Thoracic aorta (tissue), 2 donors: Measurements from ENCODE around the gene PLEKHM2. TPM values are rescaled to one million over a fixed set of nuclear protein-coding genes. Genes with fewer than 3 reads are reported as not detected.
A peak's percentile ranks its signal among the peaks of the same experiment; 100 is the strongest.

Experiments
- ATAC-seq: fragments of 150-250 bp; one replicate; pipeline ENCODE4 v1.8.0; 2017; ENCODE audit warnings: low read depth; ENCODE audit not compliant: insufficient number of reproducible peaks, low FRiP score
- DNase-seq: peaks from one replicate; pipeline ENCODE4 v3.0.0-alpha.2; 2020; ENCODE audit warnings: low spot score
- H3K27ac ChIP-seq, 2 donors: fragments of 200-600 bp; sonication (generic); 1 replicate in 1 of 2; 2 replicates in 1 of 2; pipeline ENCODE4 v1.5.1; 2016; ENCODE audit warnings: mild to moderate bottlenecking in 2 of 2, moderate library complexity in 2 of 2
- H3K27me3 ChIP-seq: fragments of 200-600 bp; sonication (generic); replicated peaks from 2 replicates; pipeline ENCODE4 v1.6.0; 2016; ENCODE audit warnings: mild to moderate bottlenecking; ENCODE audit not compliant: insufficient read depth
- H3K36me3 ChIP-seq: fragments of 200-600 bp; sonication (generic); one replicate; pipeline ENCODE4 v1.5.1; 2016
- H3K4me1 ChIP-seq, 2 donors: fragments of 200-600 bp; sonication (generic); 1 replicate in 1 of 2; 2 replicates in 1 of 2; pipeline versions ENCODE4 v1.5.1 to v1.6.0; 2016; ENCODE audit warnings: low read depth in 2 of 2, mild to moderate bottlenecking in 1 of 2; ENCODE audit not compliant: control insufficient read depth in 1 of 2
- H3K4me3 ChIP-seq: fragments of 200-600 bp; sonication (generic); 2 replicates; pipeline ENCODE4 v1.5.1; 2016; ENCODE audit warnings: mild to moderate bottlenecking
- H3K9me3 ChIP-seq: fragments of 200-600 bp; sonication (generic); 2 replicates; pipeline ENCODE4 v1.5.1; 2016
- CTCF ChIP-seq: fragments of 200-600 bp; sonication (generic); IDR thresholded peaks from one replicate; pipeline ENCODE4 v1.5.1; 2019; ENCODE audit warnings: antibody characterized with exemption
- total RNA-seq, 2 donors: library from RNA; depleted of rRNA; stranded (reverse); fragments of >200 nt; gene quantifications; one replicate each; pipeline versions ENCODE4 v1.1.0 to v1.2.3, GENCODE V29; 2016

The PLEKHM2 gene
- total RNA-seq, 2 donors from 2014 or later = 53.7 to 74.6 TPM

GRCh38 chr1:15685820-15686219 is 1.7 kb downstream of the PLEKHM2 start:
- peak overlapping the region; percentile 76 for H3K4me3 ChIP-seq
- TF ChIP-seq CTCF = no peak
- ATAC-seq = no peak
- no peaks in the 10 kb centered on the region for H3K27me3 ChIP-seq
- H3K36me3 ChIP-seq = no peaks in the 10 kb centered on the region
- DNase-seq = no peak
- H3K4me1 ChIP-seq = peaks cover 16 to 43% of the 10 kb centered on the region in 2 donors
- H3K9me3 ChIP-seq = no peaks in the 10 kb centered on the region
- peak overlapping the region; percentile 20 to 71 for H3K27ac ChIP-seq

GRCh38 chr1:15687446-15687845 is 3.3 kb downstream of the PLEKHM2 start:
- DNase-seq (no peak), ATAC-seq (no peak)
- Histone ChIP-seq H3K36me3 (no peaks in the 10 kb centered on the region), H3K27ac (no peak overlapping the region), H3K4me3 (no peak overlapping the region), H3K4me1 (peaks cover 24 to 51% of the 10 kb centered on the region in 2 donors), H3K27me3 (no peaks in the 10 kb centered on the region), H3K9me3 (no peaks in the 10 kb centered on the region)
- no peak for TF ChIP-seq CTCF

GRCh38 chr1:15690317-15690716 is 6.2 kb downstream of the PLEKHM2 start:
- peaks cover 22 to 60% of the 10 kb centered on the region in 2 donors for H3K4me1 ChIP-seq
- H3K4me3 ChIP-seq = no peak overlapping the region
- H3K27ac ChIP-seq = no peak overlapping the region
- H3K27me3 ChIP-seq = no peaks in the 10 kb centered on the region
- DNase-seq (no peak), ATAC-seq (no peak)
- TF ChIP-seq CTCF = no peak
- H3K9me3 ChIP-seq = no peaks in the 10 kb centered on the region
- no peaks in the 10 kb centered on the region for H3K36me3 ChIP-seq

- Histone ChIP-seq H3K27ac (peak overlapping the region; percentile 34 to 60), H3K9me3 (no peaks in the 10 kb centered on the region), H3K36me3 (no peaks in the 10 kb centered on the region), H3K27me3 (no peaks in the 10 kb centered on the region), H3K4me3 (no peak overlapping the region), H3K4me1 (peaks cover 14 to 54% of the 10 kb centered on the region in 2 donors)
- TF ChIP-seq CTCF = no peak
- no peak for DNase-seq
- no peak for ATAC-seq
Measured at GRCh38 chr1:15691434-15692032, 7.4 kb downstream of the PLEKHM2 start.

GRCh38 chr1:15692121-15692682 is 8.1 kb downstream of the PLEKHM2 start:
- H3K27me3 ChIP-seq = no peaks in the 10 kb centered on the region
- no peak for TF ChIP-seq CTCF
- peaks cover 17 to 54% of the 10 kb centered on the region in 2 donors for H3K4me1 ChIP-seq
- H3K27ac ChIP-seq = no peak overlapping the region
- H3K36me3 ChIP-seq = no peaks in the 10 kb centered on the region
- ATAC-seq (no peak), DNase-seq (no peak)
- no peaks in the 10 kb centered on the region for H3K9me3 ChIP-seq
- H3K4me3 ChIP-seq = no peak overlapping the region
